Tibial nerve (tissue), 4 donors: ENCODE data around the gene UBE3A. TPM values are rescaled to one million over a fixed set of nuclear protein-coding genes. Genes with fewer than 3 reads are reported as not detected.
"Not testable (repeated sequence)": the region's sequence is repeated elsewhere in the genome, so short reads cannot be mapped to it uniquely, and the experiment has no call there.

Experiments
- DNase-seq, 2 donors: peaks; one replicate each; pipeline ENCODE4 v3.0.0-alpha.2; 2019; ENCODE audit warnings: low spot score in 2 of 2
- H3K27ac ChIP-seq, 4 donors: fragments of 200-600 bp; sonication (generic) in 3 of 4; one replicate each; pipeline ENCODE4 v1.5.1; 2017 to 2019; ENCODE audit warnings: mild to moderate bottlenecking in 1 of 4
- H3K27me3 ChIP-seq, 2 donors: fragments of 200-600 bp; sonication (generic) in 1 of 2; one replicate each; pipeline versions ENCODE4 v1.5.1 to v1.6.0; 2017 to 2019
- H3K36me3 ChIP-seq, 3 donors: fragments of 200-600 bp; sonication (generic); one replicate each; pipeline ENCODE4 v1.5.1; 2018 to 2019
- H3K4me1 ChIP-seq, 4 donors: fragments of 200-600 bp; sonication (generic) in 3 of 4; one replicate each; pipeline ENCODE4 v1.5.1; 2017 to 2019
- H3K4me3 ChIP-seq, 4 donors: fragments of 200-600 bp; sonication (generic) in 3 of 4; one replicate each; pipeline ENCODE4 v1.5.1; 2017 to 2019; ENCODE audit warnings: mild to moderate bottlenecking in 1 of 4, moderate library complexity in 1 of 4
- H3K9me3 ChIP-seq, 4 donors: fragments of 200-600 bp; sonication (generic) in 3 of 4; one replicate each; pipeline ENCODE4 v1.5.1; 2017 to 2019
- EP300 ChIP-seq, 2 donors: sonication (generic); formaldehyde crosslinking; IDR thresholded peaks; one replicate each; pipeline ENCODE4 v1.6.1; 2017; ENCODE audit warnings: antibody characterized with exemption in 2 of 2, mild to moderate bottlenecking in 1 of 2
- POLR2A ChIP-seq, 2 donors: fragments of 450-650 bp; IDR thresholded peaks; one replicate each; pipeline ENCODE4 v1.6.1; 2017; ENCODE audit warnings: antibody characterized with exemption in 2 of 2, mild to moderate bottlenecking in 2 of 2, moderate library complexity in 2 of 2
- WGBS, 2 donors: methylation state at CpG; one replicate each; pipeline ENCODE4 v1.1.5; 2018; 5-methylcytosine and 5-hydroxymethylcytosine counted together
- total RNA-seq, 4 donors: library from RNA; depleted of rRNA; stranded (reverse); fragments of >200 nt; gene quantifications; one replicate each; pipeline ENCODE4 v1.1.0, GENCODE V29; 2016
- TF ChIP-seq, protein P1 (sequence below), 5 experiments: fragments of 200-600 bp in 3 of 5; fragments of 450-650 bp in 2 of 5; sonication (generic) in 3 of 5; IDR thresholded peaks; one replicate each; pipeline ENCODE4 v1.5.1; 2016 to 2019; ENCODE audit warnings: antibody characterized with exemption in 5 of 5, mild to moderate bottlenecking in 3 of 5, moderate library complexity in 2 of 5

The UBE3A gene
- total RNA-seq, 4 donors from 2014 or later = 63.0 to 83.0 (median 77.1) TPM

DNA sequence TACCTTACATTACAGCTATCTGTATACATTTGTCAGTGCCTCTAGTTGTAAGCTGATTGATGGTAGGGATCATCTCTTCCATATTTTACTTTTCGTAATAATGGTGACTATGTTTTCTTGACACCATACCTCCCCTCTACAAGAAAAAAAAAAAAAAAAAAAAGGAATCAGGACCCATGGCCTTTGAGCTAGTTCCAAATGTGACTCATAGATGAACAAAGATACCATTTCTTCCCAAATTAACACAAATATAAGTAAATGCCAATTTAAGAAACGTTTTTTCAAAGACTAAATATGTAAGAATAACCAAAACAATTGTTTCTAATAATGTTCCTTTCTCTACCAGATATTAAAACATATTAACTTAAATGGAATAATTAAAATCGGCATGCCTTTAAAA lies 23.1 kb downstream of the UBE3A start:
- TF ChIP-seq, protein P1, sequence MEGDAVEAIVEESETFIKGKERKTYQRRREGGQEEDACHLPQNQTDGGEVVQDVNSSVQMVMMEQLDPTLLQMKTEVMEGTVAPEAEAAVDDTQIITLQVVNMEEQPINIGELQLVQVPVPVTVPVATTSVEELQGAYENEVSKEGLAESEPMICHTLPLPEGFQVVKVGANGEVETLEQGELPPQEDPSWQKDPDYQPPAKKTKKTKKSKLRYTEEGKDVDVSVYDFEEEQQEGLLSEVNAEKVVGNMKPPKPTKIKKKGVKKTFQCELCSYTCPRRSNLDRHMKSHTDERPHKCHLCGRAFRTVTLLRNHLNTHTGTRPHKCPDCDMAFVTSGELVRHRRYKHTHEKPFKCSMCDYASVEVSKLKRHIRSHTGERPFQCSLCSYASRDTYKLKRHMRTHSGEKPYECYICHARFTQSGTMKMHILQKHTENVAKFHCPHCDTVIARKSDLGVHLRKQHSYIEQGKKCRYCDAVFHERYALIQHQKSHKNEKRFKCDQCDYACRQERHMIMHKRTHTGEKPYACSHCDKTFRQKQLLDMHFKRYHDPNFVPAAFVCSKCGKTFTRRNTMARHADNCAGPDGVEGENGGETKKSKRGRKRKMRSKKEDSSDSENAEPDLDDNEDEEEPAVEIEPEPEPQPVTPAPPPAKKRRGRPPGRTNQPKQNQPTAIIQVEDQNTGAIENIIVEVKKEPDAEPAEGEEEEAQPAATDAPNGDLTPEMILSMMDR (IDR thresholded peaks at IDR 0.05) = no peak
- TF ChIP-seq EP300 (IDR thresholded peaks at IDR 0.05) = no peak
- TF ChIP-seq POLR2A (IDR thresholded peaks at IDR 0.05) = no peak
- 61 to 66% methylated on average over 3 of the region's 3 CpGs for WGBS, 2 donors
- Histone ChIP-seq H3K27me3 (no peaks in the 10 kb centered on the region), H3K4me1 (peaks cover 0 to 28% (median 0%) of the 10 kb centered on the region in 4 donors), H3K36me3 (peaks cover 0 to 9% (median 0%) of the 10 kb centered on the region in 3 donors), H3K9me3 (peaks cover 0 to 12% (median 2%) of the 10 kb centered on the region in 4 donors), H3K27ac (no peak overlapping the region), H3K4me3 (no peak overlapping the region)
- no peak for DNase-seq

DNA sequence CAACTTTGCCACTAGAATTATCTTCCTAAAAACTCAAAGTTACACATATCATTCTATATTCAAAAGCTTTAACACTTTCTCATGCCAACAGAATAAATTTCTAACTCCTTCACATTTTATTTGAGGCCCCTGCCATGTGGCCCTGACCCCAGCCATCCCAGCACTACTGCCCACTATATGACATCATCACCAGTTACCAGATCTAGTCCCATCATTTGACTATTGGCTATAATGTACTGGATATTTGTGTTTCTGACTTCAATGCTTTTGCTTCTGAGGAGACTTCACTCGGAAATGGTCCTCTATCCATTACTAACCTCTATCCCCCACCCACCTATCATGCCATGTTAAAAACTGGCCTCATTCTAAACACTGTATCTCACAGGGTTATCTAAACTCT lies 23.6 kb downstream of the UBE3A start:
- no peak for TF ChIP-seq POLR2A (IDR thresholded peaks at IDR 0.05)
- no peak overlapping the region for H3K4me3 ChIP-seq
- H3K9me3 ChIP-seq = peaks cover 0 to 10% (median 2%) of the 10 kb centered on the region in 4 donors
- no peaks in the 10 kb centered on the region for H3K27me3 ChIP-seq
- H3K36me3 ChIP-seq = peaks cover 0 to 5% (median 0%) of the 10 kb centered on the region in 3 donors
- whole genome bisulfite sequencing, 2 donors = 93 to 95% methylated on average over 1 of the region's 1 CpG
- H3K27ac ChIP-seq = no peak overlapping the region
- peaks cover 0 to 33% (median 0%) of the 10 kb centered on the region in 4 donors for H3K4me1 ChIP-seq
- DNase-seq = no peak

DNA sequence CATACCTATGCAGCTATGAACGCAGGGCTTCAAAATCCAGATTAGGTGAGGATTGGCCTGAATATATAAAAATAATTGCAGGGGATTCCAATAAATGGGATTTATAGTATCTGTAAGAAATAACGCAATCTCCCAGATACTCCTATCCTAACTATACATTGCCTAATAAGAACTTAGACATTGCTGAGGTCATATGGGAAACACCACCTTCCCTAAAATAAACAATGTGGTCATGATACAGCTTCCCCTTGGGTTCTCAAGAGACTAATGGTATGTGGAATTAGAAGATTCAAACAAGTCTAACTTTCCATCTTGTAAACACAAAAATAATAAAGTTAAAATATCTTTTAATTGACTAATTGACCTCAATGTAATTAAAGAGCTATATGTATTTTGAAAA lies 28.2 kb downstream of the UBE3A start:
- H3K9me3 ChIP-seq = no peaks in the 10 kb centered on the region
- DNase-seq = no peak
- H3K4me3 ChIP-seq = no peak overlapping the region
- TF ChIP-seq, protein P1 (IDR thresholded peaks at IDR 0.05) = no peak
- TF ChIP-seq EP300 (IDR thresholded peaks at IDR 0.05) = no peak
- no peak for TF ChIP-seq POLR2A (IDR thresholded peaks at IDR 0.05)
- WGBS, 2 donors = 86 to 87% methylated on average over 2 of the region's 2 CpGs
- H3K36me3 ChIP-seq = peaks cover 0 to 7% (median 0%) of the 10 kb centered on the region in 3 donors
- no peaks in the 10 kb centered on the region for H3K27me3 ChIP-seq
- H3K4me1 ChIP-seq = peaks cover 0 to 41% (median 0%) of the 10 kb centered on the region in 4 donors
- no peak overlapping the region for H3K27ac ChIP-seq

DNA sequence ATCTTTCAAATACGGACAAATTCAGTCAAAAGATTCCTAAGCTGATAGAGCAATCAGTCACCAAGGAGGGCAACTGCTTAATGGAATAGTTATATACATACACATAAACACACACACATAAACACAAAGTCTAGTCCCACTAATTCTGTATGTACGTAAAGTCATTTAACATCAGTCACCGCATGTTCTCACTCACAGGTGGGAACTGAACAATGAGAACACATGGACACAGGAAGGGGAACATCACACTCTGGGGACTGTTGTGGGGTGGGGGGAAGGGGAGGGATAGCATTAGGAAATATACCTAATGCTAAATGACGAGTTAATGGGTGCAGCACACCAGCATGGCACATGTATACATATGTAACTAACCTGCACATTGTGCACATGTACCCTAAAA lies 29.1 kb downstream of the UBE3A start:
- Histone ChIP-seq H3K4me1 (peaks cover 0 to 37% (median 0%) of the 10 kb centered on the region in 4 donors), H3K36me3 (peaks cover 0 to 13% (median 0%) of the 10 kb centered on the region in 3 donors)
- DNase-seq, H3K27me3 ChIP-seq, H3K9me3 ChIP-seq, H3K4me3 ChIP-seq, H3K27ac ChIP-seq: not testable (repeated sequence)
- WGBS, 2 donors = 81 to 82% methylated on average over 4 of the region's 4 CpGs

DNA sequence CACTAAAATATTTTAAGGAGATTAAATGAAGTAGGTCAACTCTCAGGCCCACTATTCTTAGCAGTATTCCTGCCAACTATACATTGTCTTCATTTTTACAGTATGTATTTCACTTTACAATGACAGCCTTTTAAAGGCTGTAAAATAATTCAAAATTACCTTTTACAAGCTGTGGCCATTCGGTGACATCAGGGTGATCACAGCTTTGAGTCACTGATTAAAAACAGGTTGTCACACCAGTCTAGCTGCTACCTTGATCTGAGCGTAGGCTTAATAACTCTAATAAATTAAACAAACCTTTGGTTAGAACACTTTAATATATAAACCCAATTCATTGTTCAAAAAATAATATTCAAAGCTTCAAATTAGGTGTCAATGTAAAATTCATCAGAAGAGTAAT lies 29.9 kb downstream of the UBE3A start:
- no peak for DNase-seq
- Histone ChIP-seq H3K9me3 (no peaks in the 10 kb centered on the region), H3K27me3 (no peaks in the 10 kb centered on the region), H3K4me1 (peaks cover 0 to 33% (median 0%) of the 10 kb centered on the region in 4 donors), H3K27ac (no peak overlapping the region), H3K4me3 (no peak overlapping the region), H3K36me3 (peaks cover 0 to 19% (median 0%) of the 10 kb centered on the region in 3 donors)
- 77 to 81% methylated on average over 2 of the region's 2 CpGs for WGBS, 2 donors
- no peak for TF ChIP-seq POLR2A (IDR thresholded peaks at IDR 0.05)
- no peak for TF ChIP-seq EP300 (IDR thresholded peaks at IDR 0.05)
- TF ChIP-seq, protein P1 (IDR thresholded peaks at IDR 0.05) = no peak

DNA sequence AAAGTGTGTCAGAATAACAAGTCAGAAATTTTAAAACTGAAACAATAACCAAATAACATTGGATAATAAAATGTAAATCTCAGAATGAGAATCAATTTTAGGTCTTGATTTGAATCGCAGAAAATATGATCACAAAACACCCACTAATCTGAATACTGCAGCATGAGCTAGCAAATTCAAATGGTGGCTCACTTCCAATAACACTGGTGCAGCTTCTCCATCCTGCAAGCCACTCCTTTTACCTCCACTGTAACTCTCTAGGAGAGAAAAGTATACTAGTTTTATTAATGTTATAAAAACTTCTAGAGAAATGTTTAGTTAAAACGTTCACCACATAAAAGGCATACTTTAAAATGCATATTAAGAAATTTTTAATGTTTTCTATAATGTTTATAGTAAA lies 30.4 kb downstream of the UBE3A start:
- H3K4me1 ChIP-seq = peaks cover 0 to 28% (median 0%) of the 10 kb centered on the region in 4 donors
- H3K27me3 ChIP-seq = no peaks in the 10 kb centered on the region
- no peak overlapping the region for H3K27ac ChIP-seq
- DNase-seq = no peak
- peaks cover 0 to 24% (median 0%) of the 10 kb centered on the region in 3 donors for H3K36me3 ChIP-seq
- no peaks in the 10 kb centered on the region for H3K9me3 ChIP-seq
- WGBS, 2 donors = 45 to 63% methylated on average over 2 of the region's 2 CpGs
- H3K4me3 ChIP-seq = no peak overlapping the region
- TF ChIP-seq, protein P1 (IDR thresholded peaks at IDR 0.05) = no peak
- TF ChIP-seq EP300 (IDR thresholded peaks at IDR 0.05) = no peak
- TF ChIP-seq POLR2A (IDR thresholded peaks at IDR 0.05) = no peak
